ENCODE measurements around the gene ZBTB16. TPM values are rescaled to one million over a fixed set of nuclear protein-coding genes. Genes with fewer than 3 reads are reported as not detected.

ZBTB16 gene
- total and polyA plus RNA-seq, 2 of the 4 experiments (the other 2 are of a cell fraction) = not detected

GRCh38 chr11:114089748-114090147 is 30.2 kb downstream of the ZBTB16 start:
- no peak overlapping the region for H2BK120ac ChIP-seq (ENCODE audit: low read depth, low read length)
- H3K4me2 ChIP-seq (ENCODE audit: low read depth, low read length) = no peak overlapping the region
- H4K91ac ChIP-seq (ENCODE audit: insufficient read depth, low read depth, low read length) = no peak overlapping the region
- H3K9me1 ChIP-seq (ENCODE audit: insufficient read depth, low read length) = no peaks in the 10 kb centered on the region
- no peak overlapping the region for H2AFZ ChIP-seq (replicated peaks; ENCODE audit: low read length, poor library complexity)
- H4K5ac ChIP-seq (ENCODE audit: low read depth, low read length) = no peak overlapping the region
- no peak overlapping the region for H3K14ac ChIP-seq (replicated peaks; ENCODE audit: low read depth, low read length)
- H2AK9ac ChIP-seq (replicated peaks; ENCODE audit: low read depth, low read length, poor library complexity) = no peak overlapping the region
- H2BK20ac ChIP-seq (ENCODE audit: low read depth, low read length) = no peak overlapping the region
- intact Hi-C loops (cut with micrococcal nuclease) (no loop called here), in situ Hi-C loops (cut with MboI; ENCODE audit: low sequenced_read_pairs) (no loop called here), dilution Hi-C loops (cut with HindIII; ENCODE audit: low sequenced_read_pairs, unreplicated experiment) (no loop called here)
- BruUV-seq (replicated peaks) = no TSS peak
- H3K4me1 ChIP-seq (ENCODE audit: control insufficient read depth, insufficient read depth, low read length) = no peaks in the 10 kb centered on the region
- no peak overlapping the region for H3K4ac ChIP-seq (ENCODE audit: low read depth, low read length)
- no peak overlapping the region for H3K27ac ChIP-seq (ENCODE audit: insufficient read depth, low read length)
- ATAC-seq (ENCODE audit: low read depth) = no peak
- H3K56ac ChIP-seq (ENCODE audit: extremely low read depth, insufficient read depth, low read length) = no peak overlapping the region
- ChIA-PET POLR2A (ENCODE audit: unreplicated experiment) (no interaction called here), CTCF (no interaction called here)
- H3K9ac ChIP-seq (ENCODE audit: low read depth, low read length) = no peak overlapping the region
- no peak overlapping the region for H3K18ac ChIP-seq (ENCODE audit: low read depth, low read length)
- TF ChIP-seq BHLHE40 (IDR thresholded peaks at IDR 0.05; ENCODE audit: low read depth, low read length) (no peak), RFX5 (IDR thresholded peaks at IDR 0.05; ENCODE audit: low read depth, low read length) (no peak), MXI1 (IDR thresholded peaks at IDR 0.05; ENCODE audit: borderline replicate concordance, low read depth, low read length) (no peak), RCOR1 (IDR thresholded peaks at IDR 0.05; ENCODE audit: insufficient replicate concordance, low read length) (no peak), SMC3 (IDR thresholded peaks at IDR 0.05; ENCODE audit: low read depth, low read length) (no peak), CHD1 (IDR thresholded peaks at IDR 0.05; ENCODE audit: low read depth, low read length) (no peak), MAZ (IDR thresholded peaks at IDR 0.05; ENCODE audit: borderline replicate concordance, low read depth, low read length) (no peak), MAFK (IDR thresholded peaks at IDR 0.05; ENCODE audit: low read depth, low read length) (no peak), ELK1 (IDR thresholded peaks at IDR 0.05; ENCODE audit: borderline replicate concordance, low read depth, low read length) (no peak), NFE2L2 (IDR thresholded peaks at IDR 0.05; ENCODE audit: low read depth, low read length) (no peak), USF2 (IDR thresholded peaks at IDR 0.05; ENCODE audit: low read depth, low read length) (no peak), FOS (IDR thresholded peaks at IDR 0.05; ENCODE audit: low read depth, low read length) (no peak), CTCF (conservative IDR thresholded peaks at IDR 0.05; ENCODE audit: low read depth, low read length) (no peak), RAD21 (IDR thresholded peaks at IDR 0.05; ENCODE audit: low read length) (no peak), CEBPB (IDR thresholded peaks at IDR 0.05; ENCODE audit: low read depth, low read length) (no peak), POLR2A (IDR thresholded peaks at IDR 0.05; ENCODE audit: low read depth, low read length) (no peak)
- H3K4me3 ChIP-seq (ENCODE audit: insufficient read depth, low read depth, low read length) = no peak overlapping the region
- no peak for DNase-seq
- no peak overlapping the region for H2BK5ac ChIP-seq (ENCODE audit: low read depth, low read length, poor library complexity, severe bottlenecking)
- no peaks in the 10 kb centered on the region for H3K79me1 ChIP-seq (ENCODE audit: low read depth in 1 of 2, low read length in 2 of 2)
- no peaks in the 10 kb centered on the region for H3K9me3 ChIP-seq (ENCODE audit: control insufficient read depth, insufficient read depth, low read length)
- peaks cover 7% of the 10 kb centered on the region for H3K27me3 ChIP-seq (ENCODE audit: control insufficient read depth, insufficient read depth, low read length)
- H3K36me3 ChIP-seq (ENCODE audit: control insufficient read depth, insufficient read depth, low read length) = no peaks in the 10 kb centered on the region
- H3K23ac ChIP-seq (ENCODE audit: low read depth, low read length) = no peak overlapping the region
- no peaks in the 10 kb centered on the region for H4K20me1 ChIP-seq (ENCODE audit: insufficient read depth, low read length)
- no peak overlapping the region for H2AK5ac ChIP-seq (ENCODE audit: low read depth, low read length)
- H2BK15ac ChIP-seq (ENCODE audit: low read depth, low read length) = no peak overlapping the region
- 33% methylated on average over 1 of the region's 4 CpGs; no CpG with 5 or more reads in 1 of the 2 experiments for WGBS, 2 experiments (ENCODE audit: extremely low coverage in 2 of 2, insufficient read length in 1 of 2)
- no peak overlapping the region for H4K8ac ChIP-seq (ENCODE audit: low read depth in 2 of 2, low read length in 2 of 2)

Data from IMR-90 (cell line).